T-cell (primary cell): ENCODE results near the gene SIMC1. TPM values are rescaled to one million over a fixed set of nuclear protein-coding genes. Genes with fewer than 3 reads are reported as not detected.

ENCODE experiments used
- ATAC-seq, 4 experiments: fragments of 200-7000 bp in 3 of 4; fragments of 150-1000 bp in 1 of 4; cut with Tn5 transposase; replicated peaks in 1 of 4; 1 replicate in 3 of 4; 2 replicates in 1 of 4; pipeline ENCODE4 v1.10.0; 2021; ENCODE audit warnings: moderate library complexity in 3 of 4, mild to moderate bottlenecking in 2 of 4, moderate number of reproducible peaks in 1 of 4
- CTCF ChIA-PET, 2 donors: fragments of 300-600 bp; sonication (Branson Sonifier 250); formaldehyde crosslinking; loops; one replicate each; lab custom pipeline; 2022; ENCODE audit warnings: antibody characterized with exemption in 2 of 2; lab: Charles Lee
- POLR2A ChIA-PET, 2 donors: fragments of 300-600 bp; sonication (Branson Sonifier 250); formaldehyde crosslinking; loops; one replicate each; lab custom pipeline; 2022; ENCODE audit warnings: antibody characterized with exemption in 2 of 2; lab: Charles Lee
- DNase-seq, 35 experiments: peaks; one replicate each; pipeline versions ENCODE4 v3.0.0 to v3.0.0-alpha.2; 2013 to 2023
- H3K27ac ChIP-seq: one replicate; pipeline ENCODE4 v1.5.1; 2013; ENCODE audit warnings: low read length
- H3K27me3 ChIP-seq, 2 experiments: replicated peaks in 1 of 2; 1 replicate in 1 of 2; 2 replicates in 1 of 2; pipeline versions ENCODE4 v1.6.1 to v1.7.0; 2013; ENCODE audit warnings: low read length in 1 of 2, mixed read lengths in 1 of 2; ENCODE audit not compliant: control insufficient read depth in 2 of 2, insufficient read depth in 2 of 2; ENCODE audit errors: extremely low read depth in 1 of 2
- H3K36me3 ChIP-seq, 2 donors: 1 replicate in 1 of 2; 2 replicates in 1 of 2; pipeline versions ENCODE4 v1.6.1 to v1.7.0; 2013; ENCODE audit warnings: low read length in 1 of 2; ENCODE audit not compliant: control insufficient read depth in 2 of 2, insufficient read depth in 1 of 2; ENCODE audit errors: extremely low read depth in 1 of 2
- H3K4me1 ChIP-seq, 2 experiments: 1 replicate in 1 of 2; 2 replicates in 1 of 2; pipeline versions ENCODE4 v1.6.1 to v1.7.0; 2013; ENCODE audit warnings: low read length in 2 of 2, mixed read lengths in 1 of 2; ENCODE audit not compliant: insufficient read depth in 2 of 2, control insufficient read depth in 1 of 2; ENCODE audit errors: extremely low read depth in 1 of 2
- H3K4me3 ChIP-seq, 2 donors: 1 replicate in 1 of 2; 2 replicates in 1 of 2; pipeline versions ENCODE4 v1.5.1 to v1.7.0; 2013; ENCODE audit warnings: mild to moderate bottlenecking in 2 of 2, low read length in 1 of 2, moderate library complexity in 1 of 2; ENCODE audit not compliant: control insufficient read depth in 1 of 2; ENCODE audit errors: extremely low read depth in 1 of 2
- H3K9me3 ChIP-seq: 2 replicates; pipeline ENCODE4 v1.7.0; 2013
- H3K27ac Mint-ChIP-seq, 2 donors: one replicate each; pipeline ENCODE4 v1.8.0; 2020 to 2021; ENCODE audit warnings: mild to moderate bottlenecking in 2 of 2, mixed read lengths in 2 of 2
- H3K27me3 Mint-ChIP-seq, 2 donors: one replicate each; pipeline ENCODE4 v1.8.0; 2021 to 2022; ENCODE audit warnings: mixed read lengths in 2 of 2
- H3K36me3 Mint-ChIP-seq: one replicate; pipeline ENCODE4 v1.8.0; 2021; ENCODE audit warnings: mixed read lengths
- H3K4me1 Mint-ChIP-seq, 3 donors: one replicate each; pipeline ENCODE4 v1.8.0; 2020 to 2022; ENCODE audit warnings: mixed read lengths in 3 of 3, mild to moderate bottlenecking in 1 of 3
- H3K4me3 Mint-ChIP-seq, 3 donors: one replicate each; pipeline ENCODE4 v1.8.0; 2020 to 2022; ENCODE audit warnings: mild to moderate bottlenecking in 3 of 3, mixed read lengths in 3 of 3, moderate library complexity in 3 of 3
- H3K9me3 Mint-ChIP-seq, 3 donors: one replicate each; pipeline ENCODE4 v1.8.0; 2020 to 2022; ENCODE audit warnings: mixed read lengths in 3 of 3
- whole genome bisulfite sequencing: methylation state at CpG from one replicate; pipeline ENCODE4 v1.1.5; 2013; ENCODE audit warnings: missing lambda C conversion rate; ENCODE audit not compliant: insufficient coverage; 5-methylcytosine and 5-hydroxymethylcytosine counted together
- total RNA-seq, 35 experiments: library from RNA in 6 of 35; stranded (reverse) in 6 of 35; fragments of 120-200 nt in 1 of 35; gene quantifications; one replicate each; pipeline versions ENCODE4 v1.2.1 to v1.2.4 and lab custom pipeline; 2013 to 2026

The SIMC1 gene
- total RNA-seq, 5 donors from 2014 or later (not counting 1 experiment from before 2014, with no cell fraction given) = 19.2 to 25.4 (median 24.1) TPM

DNA sequence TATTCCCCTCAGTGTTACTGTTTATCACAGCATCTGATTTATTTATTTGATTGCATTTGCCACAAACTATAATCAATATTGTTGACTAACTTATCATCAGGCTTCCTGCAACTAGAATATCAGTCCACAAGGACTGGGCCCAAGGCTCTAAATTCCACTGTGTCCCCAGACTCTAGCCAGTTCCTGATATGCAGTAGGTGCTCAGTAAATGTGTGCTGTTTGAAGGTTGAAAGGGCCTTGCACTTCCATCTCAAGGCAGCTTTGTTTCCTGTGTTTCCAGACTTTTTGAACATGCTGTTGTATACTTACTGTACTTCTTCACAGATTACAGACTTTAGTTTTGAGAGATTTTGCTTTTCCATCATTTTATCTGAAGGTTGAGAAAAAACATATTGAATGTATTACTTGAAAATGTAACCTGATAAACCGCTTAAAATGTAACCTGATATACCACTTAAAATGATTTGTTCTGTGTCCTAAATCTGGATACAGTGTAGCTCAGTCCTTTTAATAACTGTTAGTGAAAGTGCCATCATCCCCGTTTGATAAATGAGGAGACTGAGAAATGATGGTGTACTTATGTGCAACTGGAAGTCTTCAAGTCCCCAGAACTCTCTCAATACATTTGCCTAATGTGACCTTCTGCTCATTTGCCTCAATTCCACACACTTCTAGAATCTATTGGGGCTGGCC, 104.7 kb downstream of the SIMC1 start:
- ChIA-PET POLR2A (no interaction called here), CTCF (no interaction called here)
- no peaks in the 10 kb centered on the region for H3K4me1 ChIP-seq
- H3K27me3 ChIP-seq = no peaks in the 10 kb centered on the region
- Mint-ChIP-seq H3K27me3 (no peaks in the 10 kb centered on the region), H3K27ac (peak overlapping the region; percentile 53 to 56), H3K9me3 (no peaks in the 10 kb centered on the region), H3K4me3 (no peak overlapping the region), H3K4me1 (no peaks in the 10 kb centered on the region), H3K36me3 (peaks cover 26% of the 10 kb centered on the region)
- no peak for ATAC-seq
- no peak for DNase-seq
- H3K27ac ChIP-seq = no peak overlapping the region
- peaks cover 0 to 49% of the 10 kb centered on the region in 2 donors for H3K36me3 ChIP-seq
- H3K9me3 ChIP-seq = no peaks in the 10 kb centered on the region
- WGBS = no CpG with 5 or more reads among the region's 2 CpGs
- no peak overlapping the region for H3K4me3 ChIP-seq

DNA sequence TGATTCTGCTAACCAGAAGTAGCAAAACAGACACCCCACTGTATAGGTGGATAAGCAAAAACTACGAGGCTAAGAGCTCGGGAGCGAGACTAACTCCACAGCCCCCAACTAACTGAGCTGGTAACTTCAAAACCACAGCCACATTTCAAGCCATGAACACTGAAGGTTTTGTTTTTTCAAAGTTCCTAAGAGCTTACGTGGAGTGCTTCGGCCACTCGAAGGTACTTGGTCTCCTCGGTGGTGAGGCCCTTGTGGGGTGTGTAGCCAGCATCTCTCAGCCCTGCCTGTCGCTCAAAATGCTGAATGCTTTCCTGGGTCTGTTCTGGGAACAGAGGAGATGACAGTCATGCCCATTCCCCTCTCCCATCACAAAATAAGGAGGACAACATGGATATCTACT, 112.2 kb downstream of the SIMC1 start:
- ChIA-PET POLR2A (no interaction called here), CTCF (no interaction called here)
- Mint-ChIP-seq H3K36me3 (peaks cover 62% of the 10 kb centered on the region), H3K4me1 (peaks cover 19 to 28% (median 21%) of the 10 kb centered on the region in 3 donors), H3K27me3 (no peaks in the 10 kb centered on the region), H3K9me3 (no peaks in the 10 kb centered on the region), H3K27ac (peak overlapping the region in 1 of 2 donors; percentile 4), H3K4me3 (no peak overlapping the region)
- Histone ChIP-seq H3K36me3 (peaks cover 10 to 89% of the 10 kb centered on the region in 2 donors), H3K27ac (no peak overlapping the region), H3K27me3 (no peaks in the 10 kb centered on the region), H3K4me1 (peaks cover 0 to 4% of the 10 kb centered on the region in 2 experiments), H3K9me3 (no peaks in the 10 kb centered on the region), H3K4me3 (no peak overlapping the region)
- WGBS = 96% methylated on average over 4 of the region's 8 CpGs
- DNase-seq (no peak), ATAC-seq (no peak)

DNA sequence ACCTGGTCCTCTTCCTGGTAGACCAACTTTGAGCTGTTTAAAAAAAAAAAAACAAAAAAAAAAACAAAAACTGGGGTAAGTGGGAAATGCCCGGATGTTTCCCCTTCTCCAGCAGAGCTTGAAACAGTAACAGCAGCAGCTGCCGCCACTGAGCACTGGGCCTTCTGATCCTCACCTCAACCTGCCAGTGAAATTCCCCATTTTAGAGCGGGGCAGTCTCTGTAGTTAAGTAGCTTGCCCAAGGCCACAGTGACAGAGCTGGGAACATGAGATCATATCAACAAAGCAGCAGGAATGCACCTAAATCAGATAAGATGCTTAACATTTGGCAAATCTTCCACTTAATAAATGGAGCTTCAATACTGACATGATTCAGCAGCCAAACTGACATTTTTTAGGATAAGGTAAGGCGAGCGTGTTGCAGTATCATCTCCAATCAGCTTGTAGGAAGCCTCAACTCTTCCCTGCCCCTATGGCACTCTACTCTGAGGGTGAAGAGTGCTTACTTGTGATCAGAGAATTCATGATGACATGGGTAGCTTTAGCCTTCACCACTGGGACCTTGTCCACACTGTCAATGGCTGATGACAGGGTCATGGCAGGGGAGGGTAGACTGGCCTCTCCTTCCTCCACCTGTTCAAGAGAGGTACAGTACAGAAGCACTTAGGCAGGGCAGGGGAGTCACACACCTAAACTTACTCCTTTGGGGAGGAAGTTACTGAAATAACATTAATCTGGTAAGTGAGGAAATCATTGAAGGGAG, 114.1 kb downstream of the SIMC1 start:
- 100% methylated on average over 2 of the region's 5 CpGs for WGBS
- H3K4me1 Mint-ChIP-seq = peaks cover 28 to 32% (median 28%) of the 10 kb centered on the region in 3 donors

DNA sequence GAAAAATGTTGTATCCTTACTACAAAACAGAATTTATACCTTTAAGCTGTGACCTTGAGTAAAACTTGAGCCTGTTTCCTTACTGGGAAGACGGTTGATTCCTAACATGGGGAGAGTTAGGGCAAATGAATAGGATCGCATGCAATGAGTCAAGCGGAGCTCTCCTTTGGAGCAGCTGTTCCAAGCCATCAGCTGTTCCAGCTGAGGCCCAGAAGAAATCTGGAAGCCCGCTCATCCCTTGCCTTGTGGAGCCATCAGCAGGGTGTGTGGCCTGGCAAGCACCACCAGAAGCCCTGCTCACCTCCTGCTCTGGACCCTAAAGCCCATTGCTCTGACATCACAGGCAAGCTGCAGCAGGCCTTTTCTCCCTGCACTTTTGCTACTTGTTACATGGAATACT, 115.3 kb downstream of the SIMC1 start:
- Histone ChIP-seq H3K9me3 (no peaks in the 10 kb centered on the region), H3K27me3 (no peaks in the 10 kb centered on the region), H3K4me1 (peaks cover 0 to 6% of the 10 kb centered on the region in 2 experiments), H3K27ac (no peak overlapping the region), H3K4me3 (no peak overlapping the region), H3K36me3 (peaks cover 10 to 82% of the 10 kb centered on the region in 2 donors)
- H3K36me3 Mint-ChIP-seq = peaks cover 61% of the 10 kb centered on the region
- no peaks in the 10 kb centered on the region for H3K27me3 Mint-ChIP-seq
- H3K9me3 Mint-ChIP-seq = no peaks in the 10 kb centered on the region
- H3K27ac Mint-ChIP-seq = peak overlapping the region in 1 of 2 donors; percentile 6
- ATAC-seq = no peak
- ChIA-PET POLR2A (no interaction called here), CTCF (no interaction called here)
- no peak overlapping the region for H3K4me3 Mint-ChIP-seq
- DNase-seq = no peak
- 100% methylated on average over 4 of the region's 4 CpGs for WGBS
- peaks cover 38 to 42% (median 39%) of the 10 kb centered on the region in 3 donors for H3K4me1 Mint-ChIP-seq

More for the DNA sequence above, 114.1 kb downstream of the SIMC1 start:
- no peaks in the 10 kb centered on the region for H3K9me3 ChIP-seq
- ATAC-seq (no peak), DNase-seq (no peak)
- no peak overlapping the region for H3K27ac ChIP-seq
- no peaks in the 10 kb centered on the region for H3K27me3 ChIP-seq
- no peaks in the 10 kb centered on the region for H3K9me3 Mint-ChIP-seq
- H3K4me1 ChIP-seq = peaks cover 0 to 6% of the 10 kb centered on the region in 2 experiments
- H3K4me3 Mint-ChIP-seq = no peak overlapping the region
- peaks cover 10 to 85% of the 10 kb centered on the region in 2 donors for H3K36me3 ChIP-seq
- no peak overlapping the region for H3K4me3 ChIP-seq
- H3K27ac Mint-ChIP-seq = peak overlapping the region; percentile 28 to 35
- no peaks in the 10 kb centered on the region for H3K27me3 Mint-ChIP-seq
- peaks cover 63% of the 10 kb centered on the region for H3K36me3 Mint-ChIP-seq
- ChIA-PET POLR2A (no interaction called here), CTCF (interaction anchor here (0.6 to 1.3 kb wide), 4 partner anchors 9 to 1008 kb away, joined by 3 to 6 read pairs (median 3); partner anchors contain the start of gene KIAA1191 (in 1 of the 2))

DNA sequence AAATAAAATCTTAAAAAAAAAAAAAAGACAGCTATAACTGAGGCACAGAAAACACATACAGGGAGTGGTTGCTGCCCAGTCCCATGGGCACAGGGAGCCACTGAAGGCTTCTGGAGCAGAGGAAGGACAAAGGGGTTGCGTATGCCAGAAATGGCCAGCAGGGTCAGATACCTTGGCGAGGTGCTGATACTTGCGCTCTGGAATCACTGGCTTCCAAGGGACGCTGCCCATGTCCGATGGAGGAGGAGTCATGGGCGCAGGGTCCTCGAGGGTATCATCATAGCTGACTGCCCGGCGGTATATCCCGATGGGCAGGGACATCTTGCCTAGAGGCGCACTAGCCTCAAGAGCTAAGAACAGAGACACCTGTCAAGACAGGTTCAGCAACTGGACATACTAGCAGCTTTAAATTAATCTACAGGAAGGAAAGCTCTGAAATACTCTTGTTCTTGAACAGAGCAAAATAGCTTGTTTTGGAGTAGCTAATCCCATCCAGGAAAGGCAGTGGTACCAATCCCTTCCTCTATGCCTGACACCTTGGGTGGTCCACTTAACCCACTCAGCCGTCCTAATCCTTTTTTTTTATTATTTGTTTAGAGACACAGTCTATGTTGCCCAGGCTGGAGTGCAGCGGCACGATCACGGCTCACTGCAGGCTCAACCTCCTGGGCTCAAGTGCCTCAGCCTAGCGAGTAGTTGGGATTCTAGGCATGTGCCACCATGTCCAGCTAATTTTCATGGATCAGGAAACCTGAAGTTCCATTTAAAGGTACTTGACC, 117.4 kb downstream of the SIMC1 start:
- H3K27me3 ChIP-seq = no peaks in the 10 kb centered on the region
- H3K9me3 Mint-ChIP-seq = no peaks in the 10 kb centered on the region
- WGBS = 96% methylated on average over 14 of the region's 16 CpGs
- H3K27ac Mint-ChIP-seq = no peak overlapping the region
- ATAC-seq (no peak), DNase-seq (no peak)
- peaks cover 3 to 19% of the 10 kb centered on the region in 2 experiments for H3K4me1 ChIP-seq
- no peak overlapping the region for H3K4me3 ChIP-seq
- no peaks in the 10 kb centered on the region for H3K9me3 ChIP-seq
- H3K4me3 Mint-ChIP-seq = no peak overlapping the region
- H3K27ac ChIP-seq = no peak overlapping the region
- ChIA-PET POLR2A (no interaction called here), CTCF (interaction anchor here in 1 of 2 donors (0.5 kb wide), 1 partner anchor 170 kb away, joined by 10 read pairs; no protein-coding TSS in a partner anchor)
- H3K36me3 Mint-ChIP-seq = peaks cover 44% of the 10 kb centered on the region
- peaks cover 5 to 68% of the 10 kb centered on the region in 2 donors for H3K36me3 ChIP-seq
- H3K27me3 Mint-ChIP-seq = no peaks in the 10 kb centered on the region
- peaks cover 42 to 49% (median 45%) of the 10 kb centered on the region in 3 donors for H3K4me1 Mint-ChIP-seq

DNA sequence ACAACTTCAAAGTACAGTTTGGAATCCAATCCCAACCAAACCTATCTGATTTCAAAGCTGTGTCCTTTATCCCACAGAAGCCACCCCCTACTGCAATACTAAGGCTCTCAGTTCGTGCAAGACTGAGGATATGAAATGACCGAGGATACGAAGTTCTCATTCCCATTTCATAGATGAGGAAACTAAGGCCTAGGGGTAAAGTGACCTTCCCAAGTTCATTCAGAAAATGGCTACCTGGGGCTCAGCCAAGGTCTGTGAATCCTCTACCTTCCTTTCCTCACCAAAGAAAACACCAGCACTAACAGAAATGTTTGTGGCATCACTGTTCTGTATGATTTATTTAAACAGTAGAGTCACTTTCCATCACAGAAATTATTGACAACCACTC, 117.9 kb downstream of the SIMC1 start:
- Mint-ChIP-seq H3K27me3 (no peaks in the 10 kb centered on the region), H3K4me1 (peaks cover 45 to 49% (median 47%) of the 10 kb centered on the region in 3 donors), H3K9me3 (no peaks in the 10 kb centered on the region), H3K4me3 (no peak overlapping the region), H3K27ac (no peak overlapping the region), H3K36me3 (peaks cover 42% of the 10 kb centered on the region)
- ChIA-PET POLR2A (no interaction called here), CTCF (no interaction called here)
- H3K4me1 ChIP-seq = peaks cover 6 to 25% of the 10 kb centered on the region in 2 experiments
- H3K27me3 ChIP-seq = no peaks in the 10 kb centered on the region
- no peak overlapping the region for H3K27ac ChIP-seq
- DNase-seq = no peak
- peaks cover 5 to 64% of the 10 kb centered on the region in 2 donors for H3K36me3 ChIP-seq
- H3K4me3 ChIP-seq = no peak overlapping the region
- ATAC-seq = no peak
- no peaks in the 10 kb centered on the region for H3K9me3 ChIP-seq
- no CpG with 5 or more reads among the region's 3 CpGs for WGBS
